Breast epithelium (tissue), 4 donors: ENCODE data around the gene NAV2. TPM values are rescaled to one million over a fixed set of nuclear protein-coding genes. Genes with fewer than 3 reads are reported as not detected.
A peak's percentile ranks its signal among the peaks of the same experiment; 100 is the strongest.

Experiments
- DNase-seq, 2 donors: peaks; one replicate each; pipeline ENCODE4 v3.0.0-alpha.2; 2019; ENCODE audit warnings: low spot score in 2 of 2
- H3K27ac ChIP-seq, 2 donors: fragments of 200-600 bp; sonication (generic) in 1 of 2; one replicate each; pipeline ENCODE4 v1.5.1; 2016 to 2019; ENCODE audit warnings: mild to moderate bottlenecking in 1 of 2
- H3K27me3 ChIP-seq, 2 donors: fragments of 200-600 bp; sonication (generic) in 1 of 2; one replicate each; pipeline versions ENCODE4 v1.5.1 to v1.6.0; 2017 to 2019; ENCODE audit warnings: control low read depth in 1 of 2, mild to moderate bottlenecking in 1 of 2
- H3K36me3 ChIP-seq: fragments of 200-600 bp; one replicate; pipeline ENCODE4 v1.5.1; 2019
- H3K4me1 ChIP-seq, 2 donors: fragments of 200-600 bp; sonication (generic); one replicate each; pipeline ENCODE4 v1.5.1; 2016 to 2019; ENCODE audit warnings: control low read depth in 1 of 2
- H3K4me3 ChIP-seq, 3 donors: fragments of 200-600 bp; sonication (generic); 1 replicate in 2 of 3; 2 replicates in 1 of 3; pipeline ENCODE4 v1.5.1; 2016 to 2019; ENCODE audit warnings: mild to moderate bottlenecking in 3 of 3, moderate library complexity in 2 of 3
- H3K9me3 ChIP-seq, 2 donors: fragments of 200-600 bp; sonication (generic) in 1 of 2; one replicate each; pipeline ENCODE4 v1.5.1; 2016 to 2019; ENCODE audit warnings: control low read depth in 1 of 2
- POLR2A ChIP-seq: fragments of 450-650 bp; IDR thresholded peaks from one replicate; pipeline ENCODE4 v1.6.1; 2016; ENCODE audit warnings: antibody characterized with exemption, mild to moderate bottlenecking, moderate library complexity
- POLR2AphosphoS5 ChIP-seq, 3 donors: sonication (generic); formaldehyde crosslinking; IDR thresholded peaks; one replicate each; pipeline ENCODE4 v1.6.1; 2017; ENCODE audit warnings: antibody characterized with exemption in 3 of 3
- intact Hi-C: fragments of 100-400 bp; cut with DNase I; formaldehyde crosslinking; loops from one replicate; pipeline ENCODE4 v1.15.1; 2023; ENCODE audit warnings: low total_unique reads
- total RNA-seq, 3 donors: library from RNA; depleted of rRNA; stranded (reverse); fragments of >200 nt; gene quantifications; one replicate each; pipeline ENCODE4 v1.1.0, GENCODE V29; 2016
- TF ChIP-seq, protein P1 (sequence below), 3 donors: fragments of 450-650 bp; IDR thresholded peaks; one replicate each; pipeline ENCODE4 v1.5.1; 2016 to 2017; ENCODE audit warnings: antibody characterized with exemption in 3 of 3, mild to moderate bottlenecking in 3 of 3, moderate library complexity in 3 of 3

Gene NAV2
- total RNA-seq, 3 donors from 2014 or later = 28.2 to 61.8 (median 31.4) TPM

DNA sequence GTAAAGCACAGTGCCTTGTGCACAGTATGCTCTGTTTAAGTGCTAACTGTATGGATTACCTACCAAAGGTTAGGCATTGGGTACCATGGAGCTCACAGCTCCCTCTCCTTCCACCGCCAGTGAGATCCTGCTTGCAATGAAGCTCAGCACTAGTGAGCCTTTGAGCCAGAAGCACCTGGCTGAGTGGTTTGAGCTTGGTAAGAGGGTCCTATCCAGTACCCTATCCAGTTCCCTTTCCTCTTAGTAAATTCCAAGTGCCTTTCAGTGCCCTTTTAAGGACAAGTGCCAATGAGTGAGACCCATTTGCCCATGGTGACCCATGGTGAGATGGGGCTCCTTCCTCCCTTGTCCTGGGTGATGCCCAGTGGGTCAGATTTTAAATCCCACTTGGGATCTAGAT is 43.1 kb upstream of the NAV2 start:
- no peak overlapping the region for H3K27ac ChIP-seq

DNA sequence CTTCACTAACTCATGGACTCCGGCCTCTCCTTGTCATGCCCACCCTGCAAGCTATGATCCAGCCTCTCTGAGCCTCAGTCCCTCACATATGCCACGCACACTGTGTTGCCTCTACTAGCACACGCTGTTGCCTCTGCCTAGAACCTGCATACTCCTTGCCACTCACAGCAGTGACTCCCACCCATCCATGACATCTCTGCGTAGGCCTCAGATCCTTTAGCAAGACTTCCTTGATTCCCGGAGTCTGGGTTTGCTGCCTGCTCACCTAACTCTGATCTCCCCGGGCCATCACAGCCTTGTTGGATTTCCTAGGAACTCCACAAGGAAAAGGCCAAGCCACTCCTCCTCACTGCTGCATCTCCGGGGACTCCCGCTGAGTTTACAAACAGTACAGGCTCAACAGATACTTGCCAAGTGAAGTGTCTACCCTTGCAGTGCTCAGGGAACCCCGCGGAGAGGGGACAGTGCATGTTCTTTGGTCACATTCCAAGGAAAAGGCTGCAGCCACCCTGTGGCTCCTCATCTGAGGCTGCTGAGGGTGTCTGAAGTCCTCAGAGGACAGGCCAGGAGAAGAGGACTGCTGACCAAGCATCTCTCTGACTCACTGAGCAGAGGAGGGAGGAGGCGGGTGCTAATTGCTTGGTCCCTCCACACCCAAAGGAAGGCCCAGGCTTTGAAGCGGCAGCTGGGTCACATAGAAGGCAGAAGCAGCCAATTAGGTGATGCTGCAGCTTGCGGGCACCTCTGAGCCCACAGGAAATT is 42.4 kb upstream of the NAV2 start:
- H3K4me1 ChIP-seq = peaks cover 0 to 8% of the 10 kb centered on the region in 2 donors
- intact Hi-C loops = no loop called here
- DNase-seq = no peak
- TF ChIP-seq POLR2AphosphoS5 (IDR thresholded peaks at IDR 0.05) (no peak), POLR2A (no peak)
- TF ChIP-seq, protein P1, sequence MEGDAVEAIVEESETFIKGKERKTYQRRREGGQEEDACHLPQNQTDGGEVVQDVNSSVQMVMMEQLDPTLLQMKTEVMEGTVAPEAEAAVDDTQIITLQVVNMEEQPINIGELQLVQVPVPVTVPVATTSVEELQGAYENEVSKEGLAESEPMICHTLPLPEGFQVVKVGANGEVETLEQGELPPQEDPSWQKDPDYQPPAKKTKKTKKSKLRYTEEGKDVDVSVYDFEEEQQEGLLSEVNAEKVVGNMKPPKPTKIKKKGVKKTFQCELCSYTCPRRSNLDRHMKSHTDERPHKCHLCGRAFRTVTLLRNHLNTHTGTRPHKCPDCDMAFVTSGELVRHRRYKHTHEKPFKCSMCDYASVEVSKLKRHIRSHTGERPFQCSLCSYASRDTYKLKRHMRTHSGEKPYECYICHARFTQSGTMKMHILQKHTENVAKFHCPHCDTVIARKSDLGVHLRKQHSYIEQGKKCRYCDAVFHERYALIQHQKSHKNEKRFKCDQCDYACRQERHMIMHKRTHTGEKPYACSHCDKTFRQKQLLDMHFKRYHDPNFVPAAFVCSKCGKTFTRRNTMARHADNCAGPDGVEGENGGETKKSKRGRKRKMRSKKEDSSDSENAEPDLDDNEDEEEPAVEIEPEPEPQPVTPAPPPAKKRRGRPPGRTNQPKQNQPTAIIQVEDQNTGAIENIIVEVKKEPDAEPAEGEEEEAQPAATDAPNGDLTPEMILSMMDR (IDR thresholded peaks at IDR 0.05) = no peak
- H3K9me3 ChIP-seq = no peaks in the 10 kb centered on the region
- H3K36me3 ChIP-seq = no peaks in the 10 kb centered on the region
- H3K4me3 ChIP-seq = no peak overlapping the region
- peak overlapping the region in 1 of 2 donors; percentile 14 for H3K27ac ChIP-seq
- no peaks in the 10 kb centered on the region for H3K27me3 ChIP-seq

More for the DNA sequence above, 43.1 kb upstream of the NAV2 start:
- no peak for DNase-seq
- no peak overlapping the region for H3K4me3 ChIP-seq
- H3K9me3 ChIP-seq = no peaks in the 10 kb centered on the region
- peaks cover 0 to 4% of the 10 kb centered on the region in 2 donors for H3K4me1 ChIP-seq
- H3K36me3 ChIP-seq = no peaks in the 10 kb centered on the region
- TF ChIP-seq, protein P1 (IDR thresholded peaks at IDR 0.05) = no peak
- TF ChIP-seq POLR2AphosphoS5 (IDR thresholded peaks at IDR 0.05) (no peak), POLR2A (no peak)
- intact Hi-C loops = no loop called here
- no peaks in the 10 kb centered on the region for H3K27me3 ChIP-seq

DNA sequence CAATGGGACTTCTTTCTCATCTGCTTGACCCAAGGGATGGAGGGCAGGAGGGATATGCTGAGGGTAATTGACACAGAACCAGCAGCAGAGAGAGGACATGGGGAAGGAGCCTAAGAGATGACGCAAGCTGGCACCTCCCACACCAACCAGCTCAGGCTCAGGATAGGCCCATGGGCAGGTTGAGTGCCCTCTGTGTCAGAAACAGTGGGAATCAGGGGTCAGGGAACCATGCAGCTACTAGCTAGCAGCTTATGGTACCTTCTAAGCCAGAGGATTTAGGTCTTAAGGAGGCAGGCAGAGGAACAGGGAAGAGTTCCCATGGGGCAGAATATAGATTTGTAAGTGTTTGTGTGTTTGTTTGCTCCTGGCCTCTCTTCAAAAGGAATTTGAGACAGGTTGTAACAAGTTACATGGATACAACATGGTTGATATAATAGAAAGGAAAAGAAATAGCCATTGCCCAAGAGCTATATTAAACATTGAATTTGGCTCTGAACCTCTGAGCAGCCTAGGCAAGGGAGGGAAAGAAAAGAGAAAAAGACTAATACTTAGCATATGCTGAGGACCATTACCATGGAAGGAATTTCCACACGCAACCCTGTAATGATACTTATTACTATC is 39.9 kb upstream of the NAV2 start:
- no peaks in the 10 kb centered on the region for H3K36me3 ChIP-seq
- no peak overlapping the region for H3K4me3 ChIP-seq
- H3K9me3 ChIP-seq = no peaks in the 10 kb centered on the region
- intact Hi-C loops = no loop called here
- no peak for DNase-seq
- no peaks in the 10 kb centered on the region for H3K27me3 ChIP-seq
- TF ChIP-seq, protein P1 (IDR thresholded peaks at IDR 0.05) = no peak
- TF ChIP-seq POLR2AphosphoS5 (IDR thresholded peaks at IDR 0.05) (no peak), POLR2A (no peak)
- peaks cover 0 to 8% of the 10 kb centered on the region in 2 donors for H3K4me1 ChIP-seq
- H3K27ac ChIP-seq = peak overlapping the region; percentile 80 to 88

DNA sequence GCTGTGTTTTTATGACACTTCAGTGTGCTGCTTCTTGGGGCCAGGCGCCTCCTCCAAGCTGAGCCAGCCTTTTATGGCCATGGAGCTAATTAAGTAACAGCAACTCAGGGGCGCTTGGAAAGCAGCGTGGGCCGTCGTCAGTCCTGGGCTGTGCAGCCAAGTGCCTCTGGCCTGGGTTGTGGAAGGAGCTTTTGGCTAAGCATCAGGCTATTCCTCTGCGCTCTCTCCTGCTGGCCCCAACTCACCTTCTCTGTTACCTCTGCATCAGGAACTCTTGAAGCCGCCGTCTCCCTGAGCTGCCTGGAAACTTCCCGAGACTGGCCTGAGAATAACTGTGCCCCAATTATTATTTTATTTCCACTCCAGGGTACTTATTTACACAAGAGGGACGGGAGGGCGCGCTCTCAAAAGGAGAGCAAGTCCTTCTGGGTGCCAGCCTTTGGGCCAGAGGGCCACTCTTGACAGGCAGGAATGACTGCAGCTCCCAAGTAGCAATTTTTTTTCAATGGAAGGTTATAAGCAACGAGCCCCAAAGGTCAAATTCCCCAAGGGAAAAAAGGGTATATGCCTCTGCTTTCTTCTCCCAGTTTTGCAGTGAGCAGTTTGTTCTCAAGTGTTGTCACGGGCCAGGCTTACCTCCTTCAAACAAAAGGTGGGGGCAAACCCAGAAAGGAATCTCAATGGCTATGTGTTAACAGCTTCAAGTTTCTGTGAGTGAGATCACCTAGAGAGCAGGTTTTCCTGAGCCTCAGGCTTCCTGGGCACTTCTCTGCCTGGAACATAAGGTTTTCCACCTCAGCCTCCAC is 38.5 kb upstream of the NAV2 start:
- H3K4me3 ChIP-seq = no peak overlapping the region
- no peaks in the 10 kb centered on the region for H3K36me3 ChIP-seq
- no peaks in the 10 kb centered on the region for H3K9me3 ChIP-seq
- peak in 1 of 2 donors; percentile 94 for DNase-seq
- peak overlapping the region; percentile 80 to 88 for H3K27ac ChIP-seq
- H3K27me3 ChIP-seq = no peaks in the 10 kb centered on the region
- peak in 2 of 3 donors; percentile 18 to 50 for TF ChIP-seq POLR2AphosphoS5 (IDR thresholded peaks at IDR 0.05)
- TF ChIP-seq, protein P1 (IDR thresholded peaks at IDR 0.05) = no peak
- intact Hi-C loops = no loop called here
- H3K4me1 ChIP-seq = peaks cover 4 to 8% of the 10 kb centered on the region in 2 donors
